ENCODE measurements around the gene SHROOM3.
A peak's percentile ranks its signal among the peaks of the same experiment; 100 is the strongest.

Gene SHROOM3

DNA sequence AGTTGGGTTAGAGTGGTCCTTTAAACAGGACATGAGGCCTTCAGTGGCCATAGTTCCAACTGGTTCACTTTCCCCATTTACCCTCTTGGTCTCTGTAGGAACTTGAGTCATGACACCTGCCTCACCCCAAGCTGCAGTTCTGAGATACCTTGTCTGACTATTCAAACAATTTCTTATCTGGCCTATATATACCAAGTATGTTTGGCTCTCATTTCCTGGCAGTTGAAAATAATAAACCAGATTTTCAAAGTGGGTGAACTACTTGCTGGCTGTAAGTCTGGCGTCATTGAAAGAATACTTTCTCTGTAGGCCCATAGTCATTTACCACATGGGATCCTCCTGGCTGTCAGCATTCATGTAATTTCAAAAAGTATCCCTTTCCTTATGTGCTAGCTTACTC, 228.8 kb downstream of the SHROOM3 start:
- DNase-seq (ENCODE audit: low spot score) = no peak

DNA sequence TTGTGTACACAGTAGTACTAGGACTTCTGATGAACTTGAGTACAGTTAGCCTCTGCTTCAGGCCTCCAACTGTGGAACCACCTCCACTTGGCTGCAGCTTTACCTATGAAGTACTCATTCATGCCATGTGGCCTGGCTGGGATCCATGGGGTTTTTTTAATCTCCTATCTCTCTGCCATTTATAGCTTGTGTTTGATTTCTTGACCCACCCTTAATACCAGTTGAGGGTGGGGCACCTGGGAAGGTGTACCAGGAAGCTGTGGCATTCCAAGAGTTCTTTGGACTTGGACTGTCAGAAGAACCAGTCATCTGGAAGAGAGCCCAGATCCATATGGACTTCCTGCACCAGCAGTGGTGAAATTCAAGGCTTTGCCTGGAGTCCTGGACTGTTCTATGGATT, 230.1 kb downstream of the SHROOM3 start:
- no peak for DNase-seq (ENCODE audit: low spot score)

GRCh38 chr4:76665721-76666120, 230.7 kb downstream of the SHROOM3 start:
- DNase-seq (ENCODE audit: low spot score) = no peak

DNA sequence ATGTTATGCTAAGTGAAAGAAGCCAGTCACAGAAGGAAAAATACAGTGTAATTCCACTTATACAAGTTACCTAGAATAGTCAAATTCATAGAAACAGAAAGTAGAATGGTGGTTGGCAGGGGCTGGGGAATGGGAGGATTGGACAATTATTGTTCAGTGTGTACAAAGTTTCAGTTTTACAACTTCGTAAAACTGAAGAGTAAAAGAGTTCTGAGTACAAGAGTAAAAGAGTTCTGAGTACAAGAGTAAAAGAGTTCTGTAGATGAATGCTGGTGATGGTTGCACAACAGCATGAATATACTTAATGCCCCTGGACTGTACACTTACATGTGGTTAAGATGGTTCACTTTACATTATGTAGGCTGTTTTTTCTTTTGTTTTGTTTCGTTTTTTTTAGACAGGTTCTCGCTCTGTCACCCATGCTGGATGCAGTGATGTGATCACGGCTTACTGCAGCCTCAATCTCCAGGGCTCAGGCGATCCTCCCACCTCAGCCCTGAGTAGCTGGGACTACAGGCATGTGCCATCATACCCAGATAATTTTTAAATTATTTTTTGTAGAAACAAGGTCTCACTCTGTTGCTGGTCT, 232.0 kb downstream of the SHROOM3 start:
- DNase-seq (ENCODE audit: low spot score) = no peak

DNA sequence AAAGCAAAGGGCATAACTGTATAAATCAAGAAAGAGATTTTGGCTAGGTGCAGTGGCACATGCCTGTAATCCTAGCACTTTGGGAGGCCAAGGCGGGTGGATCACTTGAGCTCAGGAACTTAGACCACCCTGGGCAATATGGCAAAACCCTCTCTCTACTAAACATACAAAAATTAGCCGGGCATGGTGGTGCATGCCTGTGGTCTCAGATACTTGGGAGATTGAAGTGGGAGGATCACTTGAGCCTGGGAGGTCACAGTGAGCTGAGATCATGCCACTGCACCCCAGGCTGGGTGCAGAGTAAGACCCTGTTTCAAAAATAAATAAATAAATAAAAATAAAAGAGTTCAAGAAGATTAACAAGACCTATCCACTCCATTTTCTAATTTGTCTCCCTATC, 235.6 kb downstream of the SHROOM3 start:
- DNase-seq (ENCODE audit: low spot score) = no peak

DNA sequence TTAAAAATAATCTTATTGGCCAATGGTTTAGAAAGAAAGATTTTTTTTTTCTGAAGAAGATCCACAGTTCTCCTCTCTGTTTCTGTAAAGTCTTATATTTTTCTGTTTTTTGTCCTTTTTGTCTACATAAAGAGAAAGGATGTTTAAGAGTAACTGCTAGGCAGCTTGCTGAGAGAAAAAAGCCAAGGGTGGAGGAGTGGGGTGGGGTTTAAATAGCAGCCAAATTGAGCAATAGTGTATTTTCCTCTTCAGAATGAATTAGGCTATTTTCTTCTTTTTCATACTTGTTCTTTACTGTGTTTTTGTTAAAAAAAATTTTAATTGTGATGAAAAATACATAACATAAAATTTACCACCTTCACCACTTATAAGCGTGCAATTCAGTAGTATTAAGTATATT, 238.3 kb downstream of the SHROOM3 start:
- DNase-seq (ENCODE audit: low spot score) = no peak

DNA sequence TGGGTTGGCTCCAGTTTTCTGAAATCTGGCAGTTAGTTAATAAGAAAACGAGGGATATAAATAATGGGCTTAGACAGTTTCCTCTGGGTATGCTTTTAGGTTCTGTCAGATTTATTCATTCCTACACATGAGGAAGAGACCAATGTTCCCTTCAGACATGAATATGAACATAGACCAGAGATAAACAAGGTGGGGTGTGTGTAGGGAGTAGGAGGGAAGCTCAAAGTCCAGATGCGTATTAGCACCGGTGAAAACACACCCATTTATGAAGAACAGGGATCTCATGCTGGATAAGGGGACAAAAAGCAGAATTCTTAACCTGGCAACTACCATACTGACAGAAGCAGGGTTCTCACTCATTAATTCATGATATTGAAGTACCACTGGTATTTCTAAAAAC, 240.0 kb downstream of the SHROOM3 start:
- no peak for DNase-seq (ENCODE audit: low spot score)

DNA sequence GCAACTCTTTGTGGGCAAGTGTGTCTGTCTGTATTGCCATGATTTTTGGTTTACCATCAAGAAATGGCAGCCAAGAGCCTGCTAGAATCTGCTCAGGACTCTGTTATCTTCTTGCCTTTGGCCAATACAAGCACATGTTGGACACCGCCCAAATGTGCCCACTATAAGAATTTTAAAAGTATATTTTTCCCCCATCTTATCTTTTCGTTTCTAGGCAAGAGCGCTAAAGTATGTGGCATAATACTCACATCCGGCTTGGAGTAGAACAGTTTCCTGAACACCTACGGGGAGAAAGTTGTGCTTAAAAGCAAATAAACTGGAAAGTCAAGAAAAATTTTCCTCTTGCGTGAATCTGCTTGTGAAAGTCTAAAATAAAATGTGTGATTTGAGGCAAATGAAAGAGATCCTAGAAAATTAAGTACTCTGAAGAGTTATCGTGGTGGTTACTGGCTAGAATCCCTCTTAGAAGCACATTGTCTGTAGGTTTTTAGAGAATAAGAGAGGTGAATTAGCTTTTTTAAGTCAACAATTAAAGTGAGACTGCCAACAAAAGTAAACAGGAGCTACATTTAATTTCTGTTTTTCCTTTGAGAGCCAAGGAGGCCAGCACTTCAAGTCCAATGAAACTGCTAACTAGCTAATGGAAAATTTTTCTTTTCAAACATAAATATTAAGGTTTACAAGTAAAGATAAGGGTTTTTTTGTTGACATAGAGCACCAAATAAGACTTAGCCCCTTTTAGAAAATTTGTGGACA, 242.7 kb downstream of the SHROOM3 start:
- DNase-seq (ENCODE audit: low spot score) = no peak

GRCh38 chr4:76679691-76680090, 244.7 kb downstream of the SHROOM3 start:
- DNase-seq (ENCODE audit: low spot score) = no peak

GRCh38 chr4:76680952-76681351, 245.9 kb downstream of the SHROOM3 start:
- no peak for DNase-seq (ENCODE audit: low spot score)

GRCh38 chr4:76681996-76682395, 247.0 kb downstream of the SHROOM3 start:
- no peak for DNase-seq (ENCODE audit: low spot score)

- no peak for DNase-seq (ENCODE audit: low spot score)
Observed at GRCh38 chr4:76683144-76683543, 248.1 kb downstream of the SHROOM3 start.

DNA sequence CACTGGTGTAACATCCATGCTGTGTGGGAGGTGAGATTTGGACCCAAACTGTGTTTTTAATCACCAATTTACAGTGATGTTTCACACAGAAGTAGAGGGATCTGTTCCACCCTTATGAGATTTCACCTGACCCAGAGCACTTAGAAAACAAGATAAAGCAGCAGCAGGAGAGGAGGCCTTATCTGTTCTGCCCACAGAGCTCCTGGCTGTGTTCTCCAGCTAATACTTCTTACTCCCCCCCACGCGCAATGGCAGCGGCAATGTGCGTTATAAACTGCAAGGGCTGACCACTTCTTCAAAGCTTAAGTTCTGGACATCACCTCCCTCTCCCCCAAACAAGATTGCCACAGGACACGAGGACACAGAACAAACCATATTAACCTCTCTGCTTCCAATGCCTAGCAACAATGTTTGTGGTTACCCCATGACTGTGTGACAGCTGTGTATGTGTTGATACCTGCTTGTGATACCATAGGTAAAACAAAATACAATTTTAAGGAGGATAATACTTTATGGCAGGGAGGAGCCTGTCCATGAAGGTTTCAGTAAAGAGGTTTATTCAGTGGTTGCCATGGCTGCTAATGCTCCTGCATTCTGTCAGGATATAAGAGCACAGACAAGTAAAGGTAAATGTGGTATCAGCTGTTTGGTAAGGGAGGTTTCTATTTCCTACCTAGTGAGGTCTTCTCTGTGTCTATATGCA, 252.9 kb downstream of the SHROOM3 start:
- no peak for DNase-seq (ENCODE audit: low spot score)

DNA sequence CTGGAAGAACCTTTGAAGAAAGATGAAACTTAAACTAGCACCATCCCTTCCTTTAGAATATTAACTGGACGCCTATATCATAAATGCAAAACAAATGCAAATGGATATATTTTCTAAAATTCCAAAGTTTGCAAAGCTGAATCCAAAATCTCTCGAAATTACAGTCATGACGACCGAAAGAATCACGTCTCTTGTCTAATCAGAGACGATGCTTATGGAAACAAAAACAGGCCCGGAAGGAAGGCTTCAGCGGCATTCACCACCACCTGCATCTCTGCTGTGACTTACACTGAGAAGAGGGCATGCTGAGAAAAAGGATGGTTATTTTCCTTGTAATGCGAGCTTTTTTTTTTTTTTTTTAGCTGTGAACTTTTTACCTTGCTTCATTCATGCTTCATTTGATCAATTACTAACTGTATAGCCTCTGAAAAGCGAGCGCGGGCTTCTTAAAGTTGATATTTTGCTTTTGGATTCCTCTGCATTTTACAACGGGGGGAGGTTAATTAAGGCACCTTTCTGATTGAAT, 253.7 kb downstream of the SHROOM3 start:
- no peak for DNase-seq (ENCODE audit: low spot score)

GRCh38 chr4:76689145-76689817, 254.3 kb downstream of the SHROOM3 start:
- DNase-seq (ENCODE audit: low spot score) = peak; percentile 52

DNA sequence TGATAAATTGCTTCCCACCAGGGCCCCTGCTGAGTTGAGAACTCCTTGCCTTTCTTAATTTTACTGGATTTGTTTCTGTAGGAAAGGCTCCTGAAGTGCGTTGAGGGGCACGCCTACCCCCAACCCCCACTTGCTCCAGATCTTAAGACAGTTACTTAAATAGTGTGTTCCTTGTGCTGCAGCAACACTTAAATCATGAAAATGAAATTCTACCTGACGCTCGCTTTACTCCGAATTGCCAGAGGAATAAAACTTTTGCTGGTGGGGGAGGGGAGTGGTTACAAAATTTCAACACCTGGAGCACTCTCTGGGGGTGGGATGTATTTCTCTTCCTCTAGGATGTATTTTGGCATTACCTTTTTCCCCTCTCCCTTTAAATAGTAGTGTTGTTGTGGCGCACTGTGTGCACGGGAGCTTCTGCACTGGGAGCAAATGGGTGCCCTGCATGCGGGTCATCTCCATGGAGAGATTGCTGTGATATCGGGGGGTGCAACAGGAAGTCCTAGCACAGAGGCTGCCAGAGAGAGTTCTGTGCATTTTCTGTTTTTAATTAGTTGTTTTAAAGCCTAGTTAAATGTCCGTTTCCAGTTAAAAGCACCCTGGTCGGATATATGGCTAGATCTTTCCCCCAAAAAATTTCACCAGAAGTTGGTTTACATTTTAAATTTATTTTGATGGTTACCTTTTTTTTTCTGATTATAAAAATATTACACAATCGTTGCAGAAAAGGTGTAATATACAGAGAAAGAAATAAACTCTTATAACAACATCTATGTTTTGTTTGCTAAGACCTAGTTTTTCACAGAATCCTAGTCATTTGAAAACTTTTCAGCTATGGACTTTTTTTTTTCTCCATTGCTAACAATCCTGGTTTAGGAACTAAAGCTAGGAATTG, 255.2 kb downstream of the SHROOM3 start:
- DNase-seq (ENCODE audit: low spot score) = peak; percentile 47

DNA sequence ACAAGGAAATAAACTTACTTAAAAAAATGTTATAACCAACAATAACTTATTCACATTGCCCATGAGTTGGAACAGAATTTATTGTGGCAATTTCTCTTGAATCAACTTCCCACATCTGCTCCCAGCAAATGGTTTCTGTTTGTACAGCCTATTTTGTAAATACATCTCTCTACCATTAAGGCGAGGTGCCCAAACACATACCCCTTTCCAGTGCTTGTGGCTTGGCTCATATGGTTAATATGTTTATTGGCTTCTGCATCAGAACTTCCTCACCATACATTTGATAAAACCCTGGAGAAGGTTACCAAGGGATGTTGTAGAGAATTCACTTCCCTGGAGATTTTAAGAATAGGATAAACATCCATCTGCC, 255.9 kb downstream of the SHROOM3 start:
- DNase-seq (ENCODE audit: low spot score) = no peak

DNA sequence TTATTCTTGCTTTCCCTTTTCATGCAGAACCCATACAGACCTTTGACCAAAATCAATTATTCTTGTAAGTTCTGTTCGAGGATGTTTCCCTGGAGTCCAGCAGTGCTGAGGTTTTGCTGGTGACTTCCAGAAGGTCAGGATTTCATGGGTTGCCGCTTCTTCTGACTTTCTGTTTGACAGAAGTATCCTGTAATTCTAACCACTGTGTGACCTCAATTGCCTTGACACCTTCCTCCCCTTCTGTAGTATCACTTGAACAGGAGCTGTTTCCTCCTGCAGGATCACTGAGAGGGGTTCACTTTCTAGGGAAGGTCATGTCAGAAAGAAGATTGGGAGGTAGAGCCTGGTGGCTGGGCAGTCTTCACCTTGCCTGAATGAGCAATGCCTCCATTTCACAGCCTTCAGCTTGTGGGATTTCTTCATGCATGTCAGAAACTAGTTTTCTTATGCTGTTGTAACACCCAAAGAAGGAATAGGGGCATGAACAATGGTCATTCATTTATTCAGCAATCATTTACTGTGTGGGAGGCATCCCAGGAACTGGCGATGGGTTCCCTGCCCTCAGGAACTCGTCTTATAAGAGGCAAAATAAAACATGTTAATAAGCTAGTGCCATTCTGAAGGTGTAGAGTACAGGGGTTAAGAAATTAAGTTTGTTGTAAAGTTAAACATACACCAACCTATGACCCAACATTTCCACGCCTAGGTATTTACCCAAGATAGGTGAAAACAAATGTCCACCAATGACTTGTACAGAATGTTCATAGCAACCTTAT, 257.0 kb downstream of the SHROOM3 start:
- no peak for DNase-seq (ENCODE audit: low spot score)

DNA sequence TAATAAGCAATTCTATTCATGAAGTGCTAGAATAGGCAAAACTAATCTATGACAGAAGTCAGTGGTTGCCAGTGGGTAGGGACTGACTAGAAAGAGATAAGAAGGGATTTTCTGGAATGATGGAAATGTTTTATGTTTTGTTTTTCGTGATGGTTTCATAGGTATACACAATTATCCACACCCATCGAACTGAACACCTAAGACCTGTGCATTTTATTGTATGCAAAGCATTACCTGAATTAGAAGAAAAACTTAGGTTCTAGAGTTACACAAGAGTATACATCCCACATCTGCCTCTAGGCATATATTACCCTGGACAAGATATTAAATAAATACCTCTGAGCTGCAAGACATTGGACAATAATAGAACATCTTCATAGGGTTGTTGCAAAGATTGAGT, 257.7 kb downstream of the SHROOM3 start:
- no peak for DNase-seq (ENCODE audit: low spot score)

DNA sequence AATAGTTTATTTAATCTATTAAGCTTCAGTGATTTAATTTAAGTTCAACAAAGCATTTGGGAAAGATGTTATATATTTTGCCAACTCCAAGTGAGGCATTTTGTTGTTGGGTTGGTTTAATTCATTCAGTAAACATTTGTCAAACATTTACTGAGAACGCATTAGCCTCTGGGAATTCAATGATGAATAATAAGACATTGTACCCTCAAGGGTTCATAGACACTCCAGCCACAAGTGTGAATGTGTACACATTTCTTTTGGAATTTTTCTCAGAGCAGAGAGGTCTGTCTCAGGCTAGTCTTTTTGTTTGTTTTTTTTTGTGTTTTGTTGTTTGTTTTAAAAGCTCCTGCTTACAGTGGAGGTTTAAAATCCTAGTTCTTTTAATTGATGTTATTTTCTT, 259.0 kb downstream of the SHROOM3 start:
- no peak for DNase-seq (ENCODE audit: low spot score)

DNA sequence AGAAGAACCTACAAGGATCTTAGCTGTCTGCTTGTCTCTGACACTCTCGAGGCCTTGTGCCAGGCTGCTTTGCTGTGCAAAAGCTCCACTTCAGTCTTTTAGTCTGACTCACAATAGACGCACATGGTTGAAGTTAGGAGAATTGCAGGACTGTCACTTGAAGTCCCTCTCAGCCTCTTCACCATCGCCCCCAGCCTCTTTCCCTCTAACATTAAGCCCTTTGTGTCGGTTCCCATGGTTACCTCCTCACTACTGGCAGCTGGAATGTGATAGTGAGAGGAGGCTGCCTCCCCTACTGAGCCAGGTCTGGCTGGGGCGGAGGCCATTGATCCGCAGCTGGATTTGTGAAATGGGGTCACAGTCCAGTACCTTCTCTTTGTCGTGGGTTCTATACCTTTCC, 261.1 kb downstream of the SHROOM3 start:
- DNase-seq (ENCODE audit: low spot score) = no peak

Data from hepatic stellate cell (primary cell).